Stimulated activated CD8-positive, alpha-beta memory T cell treated with anti-CD3 and anti-CD28 coated beads, Interleukin-7, amount 100 ng/mL, for 1 hour (primary cell): ENCODE results near the gene RSRC2.
"Not testable (repeated sequence)": the region's sequence is repeated elsewhere in the genome, so short reads cannot be mapped to it uniquely, and the experiment has no call there.

ENCODE experiments used
- DNase-seq, 2 donors: peaks; one replicate each; pipeline ENCODE4 v3.0.0-alpha.2; 2020; ENCODE audit warnings: low read depth in 2 of 2

Gene RSRC2

GRCh38 chr12:122517877-122518276 is 8.9 kb downstream of the RSRC2 start:
- DNase-seq = no peak

GRCh38 chr12:122516544-122517361 is 10.0 kb downstream of the RSRC2 start:
- DNase-seq = no peak

DNA sequence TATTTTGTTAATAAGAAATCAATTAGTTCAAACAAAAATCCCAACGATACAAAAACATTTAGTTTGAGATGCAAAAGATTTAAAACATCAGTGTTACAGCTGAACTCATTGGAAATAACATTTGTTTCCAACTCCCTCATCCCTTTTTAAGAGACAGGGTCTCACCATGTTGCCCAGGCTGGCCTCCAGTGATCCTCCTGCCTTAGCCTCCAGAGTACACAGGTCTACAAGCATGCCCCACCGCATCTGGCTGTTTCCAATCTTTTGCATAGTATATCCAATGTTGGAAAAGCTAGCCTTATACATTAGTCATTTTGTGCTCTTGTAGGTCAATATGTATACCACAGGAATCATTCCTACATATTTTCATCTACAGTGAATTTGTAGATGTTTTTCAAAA is 11.5 kb downstream of the RSRC2 start:
- DNase-seq = no peak

DNA sequence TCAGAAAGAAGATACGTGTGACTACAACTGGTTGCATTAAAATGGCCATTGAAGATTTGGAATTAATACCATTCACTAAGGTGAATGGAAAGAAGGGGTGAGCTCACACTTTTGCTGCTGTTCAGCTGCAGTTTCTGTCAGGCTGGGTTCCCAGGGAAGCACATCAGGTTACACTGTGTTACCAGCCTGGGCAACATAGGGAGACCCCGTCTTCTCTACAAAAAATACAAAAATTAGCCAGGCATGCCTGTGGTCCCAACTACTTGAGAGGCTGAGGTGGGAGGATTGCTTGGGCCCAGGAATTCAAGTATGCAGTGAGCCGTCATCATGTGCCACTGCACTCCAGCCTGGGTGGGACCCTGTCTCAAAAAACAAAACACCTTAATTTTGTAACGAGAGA is 13.1 kb downstream of the RSRC2 start:
- DNase-seq = no peak

DNA sequence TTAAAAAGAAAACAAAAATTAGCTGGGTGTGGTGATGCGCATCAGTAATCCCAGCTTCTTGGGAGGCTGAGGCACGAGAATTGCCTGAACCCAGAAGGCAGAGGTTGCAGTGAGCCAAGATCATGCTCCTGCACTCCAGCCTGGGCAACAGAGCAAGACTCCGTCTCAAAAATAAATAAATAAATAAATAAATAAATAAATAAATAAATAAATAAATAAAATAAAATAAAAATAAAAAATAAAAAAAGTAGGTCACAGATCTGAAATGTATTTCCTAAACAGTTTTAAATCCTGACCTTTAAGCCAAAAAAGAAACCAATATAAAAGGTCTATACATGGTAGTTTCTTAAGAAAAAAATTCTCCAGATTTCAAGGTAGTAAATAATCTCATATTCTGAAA is 13.7 kb downstream of the RSRC2 start:
- not testable (repeated sequence) for DNase-seq

DNA sequence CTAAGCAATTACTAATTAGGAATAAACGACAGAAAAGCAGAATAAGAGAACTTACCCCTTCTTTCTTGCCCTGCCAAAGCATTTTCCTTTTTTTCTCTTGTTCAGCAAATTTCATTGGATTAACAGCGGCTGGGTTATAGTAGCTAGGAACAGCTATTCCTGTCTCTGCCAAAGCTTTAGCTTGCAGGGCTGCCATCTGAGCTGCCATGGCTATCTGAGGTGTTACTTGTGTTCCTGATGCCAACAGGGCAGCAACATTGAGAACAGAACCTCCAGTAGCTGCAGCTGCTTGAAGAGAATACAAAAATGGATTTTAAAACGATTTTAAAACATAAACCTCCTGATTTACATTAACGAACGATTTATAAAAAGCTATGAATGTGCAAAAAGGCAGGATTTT is 18.6 kb downstream of the RSRC2 start:
- DNase-seq = no peak

- DNase-seq = no peak
Measured at GRCh38 chr12:122506393-122506938, 20.3 kb downstream of the RSRC2 start.

DNA sequence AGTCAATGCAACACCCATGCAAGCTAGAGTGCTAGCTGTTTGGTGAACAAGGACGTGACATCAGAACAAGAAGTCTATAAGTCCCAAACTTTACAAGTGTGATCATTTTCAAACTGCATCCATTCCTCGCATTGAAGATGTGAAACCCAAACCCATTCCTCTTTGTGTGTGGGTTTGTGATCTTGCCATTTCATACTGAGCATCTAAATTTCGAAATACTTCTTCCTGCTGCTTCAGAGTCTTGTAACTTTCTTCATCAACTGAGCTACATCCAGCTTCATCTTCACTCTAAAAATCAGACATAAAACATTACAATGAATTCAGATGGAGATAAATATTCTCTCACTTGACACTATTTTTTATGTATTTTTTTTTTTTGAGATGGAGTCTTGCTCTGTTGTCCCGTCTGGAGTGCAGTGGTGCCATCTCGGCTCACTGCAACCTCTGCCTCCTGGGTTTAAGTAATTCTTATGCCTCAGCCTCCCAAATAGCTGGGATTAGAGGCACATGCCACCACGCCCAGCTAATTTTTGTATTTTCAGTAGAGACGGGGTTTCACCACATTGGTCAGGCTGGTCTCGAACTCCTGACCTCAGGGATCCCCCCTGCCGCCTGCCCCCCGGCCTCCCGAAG is 21.2 kb downstream of the RSRC2 start:
- DNase-seq = no peak

GRCh38 chr12:122503783-122504590 is 22.7 kb downstream of the RSRC2 start:
- DNase-seq = no peak

DNA sequence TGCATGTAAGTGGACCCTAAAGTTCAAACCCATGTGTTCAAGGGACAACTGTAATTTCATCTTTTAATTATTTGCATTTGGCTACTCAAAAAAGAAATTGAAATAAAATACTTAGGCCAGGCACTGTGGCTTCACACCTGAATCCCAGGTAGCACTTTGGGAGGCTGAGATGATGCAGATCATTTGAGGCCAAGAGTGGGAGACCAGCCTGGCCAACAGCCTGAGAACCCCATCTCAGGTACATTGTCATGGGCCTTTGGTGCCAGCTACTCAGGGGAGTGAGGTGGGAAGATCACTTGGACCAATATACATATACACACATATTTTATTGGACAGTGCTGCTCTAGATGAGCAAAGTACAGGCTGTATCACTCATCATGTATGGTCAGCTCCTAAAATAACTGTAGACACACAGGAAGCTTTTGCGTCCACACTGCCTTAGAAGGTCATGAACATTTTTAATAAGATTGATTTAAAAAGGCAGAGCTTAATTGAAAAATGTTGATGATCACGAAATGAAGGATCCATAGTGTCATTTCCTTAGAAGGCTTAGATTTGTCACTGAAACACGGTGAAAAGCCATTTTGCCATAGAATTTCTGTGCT is 23.5 kb downstream of the RSRC2 start:
- DNase-seq = no peak

- DNase-seq = no peak
Measured at GRCh38 chr12:122501489-122501989, 25.2 kb downstream of the RSRC2 start.

- DNase-seq = peak; percentile 91 to 94
Measured at GRCh38 chr12:122500685-122501488, 25.8 kb downstream of the RSRC2 start, which contains the start of gene ZCCHC8. ZCCHC8 (minus strand) TSS chr12:122500932; CDS start chr12:122500840, 92 bp downstream.

DNA sequence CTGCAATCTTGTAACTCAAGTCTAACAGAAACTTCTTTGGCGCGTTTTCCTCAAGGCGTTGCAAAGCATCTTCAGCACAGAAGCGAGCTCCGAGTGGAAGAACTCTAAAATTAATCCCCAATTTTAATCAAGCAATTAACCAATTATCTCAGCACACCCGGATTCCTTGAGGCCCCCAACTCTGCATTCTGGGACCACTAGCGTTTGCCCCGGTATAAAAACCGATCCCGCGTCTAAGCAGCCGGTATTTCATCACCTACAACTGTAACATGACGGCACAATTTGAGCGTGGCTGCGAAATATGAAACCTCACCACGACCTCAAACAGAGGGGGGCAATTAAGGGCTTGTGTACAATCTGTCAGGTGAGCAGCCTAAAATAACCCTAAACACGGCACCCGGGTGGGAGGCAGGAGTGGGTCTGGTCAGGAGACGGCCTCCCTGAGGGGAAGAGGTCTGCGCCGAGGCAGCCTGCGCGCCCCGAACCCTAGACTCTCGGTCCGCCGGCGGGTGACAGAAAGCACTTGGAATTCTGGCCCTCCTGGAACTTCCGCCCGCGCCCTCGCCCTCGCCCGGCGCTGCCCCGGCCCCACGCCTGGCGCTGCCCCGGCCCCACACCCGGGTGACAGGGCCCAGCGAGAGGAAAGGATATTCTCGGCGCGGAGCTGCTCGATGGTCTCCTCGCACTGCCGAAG is 26.6 kb downstream of the RSRC2 start:
- peak in 1 of 2 donors; percentile 8 for DNase-seq

DNA sequence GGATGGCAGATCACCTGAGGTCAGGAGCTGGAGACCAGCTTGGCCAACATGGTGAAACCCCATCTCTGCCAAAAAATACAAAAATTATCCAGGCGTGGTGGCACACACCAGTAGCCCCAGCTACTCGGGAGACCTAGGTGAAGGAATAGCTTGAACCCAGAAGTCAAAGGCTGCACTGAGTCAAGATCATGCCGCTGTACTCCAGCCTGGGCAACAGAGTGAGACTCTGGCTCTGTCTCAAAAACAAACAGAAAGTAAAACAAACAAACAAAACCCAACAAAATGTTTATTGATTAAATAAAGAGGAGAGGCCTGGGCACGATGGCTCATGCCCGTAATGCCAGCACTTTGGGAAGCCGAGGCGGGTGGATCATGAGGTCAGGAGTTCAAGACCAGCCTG is 31.5 kb downstream of the RSRC2 start:
- DNase-seq = no peak

GRCh38 chr12:122493222-122493621 is 33.5 kb downstream of the RSRC2 start:
- DNase-seq = not testable (repeated sequence)

- DNase-seq = no peak
Measured at GRCh38 chr12:122491991-122492390, 34.7 kb downstream of the RSRC2 start.

DNA sequence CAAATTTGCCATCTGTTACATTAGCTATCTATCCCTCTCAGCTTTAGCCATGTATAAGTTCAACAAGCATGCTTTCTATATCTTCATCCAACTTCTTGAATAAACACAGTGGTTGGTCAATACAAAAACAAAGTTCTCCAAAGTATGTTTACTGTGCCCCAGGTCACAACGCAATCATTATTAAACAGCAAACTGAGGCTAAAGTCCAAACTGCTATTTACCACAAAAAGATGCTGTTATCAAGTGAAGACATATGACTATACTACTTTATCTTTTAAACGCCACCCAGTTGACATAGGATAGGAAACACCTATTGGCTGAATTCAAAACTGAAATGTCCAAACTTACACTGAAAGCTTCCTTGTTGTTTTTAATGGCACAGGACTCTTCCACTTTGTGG is 37.7 kb downstream of the RSRC2 start:
- DNase-seq = no peak

DNA sequence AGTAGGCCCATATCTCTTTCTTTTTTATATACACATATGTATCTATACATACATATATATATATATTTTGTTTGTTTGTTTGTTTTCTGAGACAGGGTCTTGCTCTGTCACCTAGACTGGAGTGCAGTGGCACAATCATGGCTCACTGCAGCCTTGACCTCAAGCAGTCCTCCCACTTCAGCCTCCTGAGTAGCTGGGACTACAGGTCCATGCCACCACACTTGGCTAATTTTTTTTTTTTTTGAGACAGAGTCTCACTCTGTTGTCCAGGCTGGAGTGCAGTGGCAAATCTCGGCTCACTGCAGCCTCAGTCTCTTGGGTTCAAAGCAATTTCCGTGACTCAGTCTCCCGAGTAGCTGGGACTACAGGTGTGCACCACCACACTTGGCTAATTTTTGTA is 38.9 kb downstream of the RSRC2 start:
- DNase-seq = not testable (repeated sequence)

- no peak for DNase-seq
Measured at GRCh38 chr12:122486805-122487426, 39.8 kb downstream of the RSRC2 start.

- DNase-seq = not testable (repeated sequence)
Measured at GRCh38 chr12:122486360-122486759, 40.4 kb downstream of the RSRC2 start.
